ENCODE results near the gene ADD3. TPM values are rescaled to one million over a fixed set of nuclear protein-coding genes. Genes with fewer than 3 reads are reported as not detected.

Gene ADD3
- total RNA-seq, 2 experiments from 2014 or later = 212 to 227 TPM

DNA sequence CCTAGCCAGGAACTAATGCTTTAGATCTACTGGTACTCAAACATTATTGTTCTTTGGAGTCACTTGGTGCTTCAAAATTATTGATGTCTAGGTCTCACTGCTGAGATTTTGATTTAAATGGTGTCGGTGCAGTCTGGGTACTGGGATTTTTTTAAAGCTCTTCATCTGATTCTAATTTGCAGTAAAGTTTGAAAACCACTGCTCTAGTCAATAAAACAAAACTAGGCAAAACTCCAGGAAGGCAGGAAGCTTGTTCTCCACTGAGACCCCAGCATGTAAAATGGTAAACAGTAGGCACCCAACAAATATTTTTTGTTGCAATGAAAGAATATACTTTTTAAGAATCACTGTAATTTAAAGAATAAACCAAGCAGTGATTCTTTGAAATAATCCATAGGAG is 49.7 kb downstream of the ADD3 start:
- Mint-ChIP-seq H3K4me1 (peaks cover 47% of the 10 kb centered on the region), H3K27ac (peak overlapping the region; percentile 40), H3K36me3 (peaks cover 13% of the 10 kb centered on the region), H3K9me3 (no peaks in the 10 kb centered on the region), H3K27me3 (no peaks in the 10 kb centered on the region), H3K4me3 (peak overlapping the region; percentile 47)
- no peak for DNase-seq
- POLR2A ChIA-PET = interaction anchor here (0.5 to 1.5 kb wide), 7 partner anchors 9 to 149 kb away, joined by 3 to 7 read pairs (median 3); no protein-coding TSS in a partner anchor
- no peak for ATAC-seq (ENCODE audit: low read depth)

DNA sequence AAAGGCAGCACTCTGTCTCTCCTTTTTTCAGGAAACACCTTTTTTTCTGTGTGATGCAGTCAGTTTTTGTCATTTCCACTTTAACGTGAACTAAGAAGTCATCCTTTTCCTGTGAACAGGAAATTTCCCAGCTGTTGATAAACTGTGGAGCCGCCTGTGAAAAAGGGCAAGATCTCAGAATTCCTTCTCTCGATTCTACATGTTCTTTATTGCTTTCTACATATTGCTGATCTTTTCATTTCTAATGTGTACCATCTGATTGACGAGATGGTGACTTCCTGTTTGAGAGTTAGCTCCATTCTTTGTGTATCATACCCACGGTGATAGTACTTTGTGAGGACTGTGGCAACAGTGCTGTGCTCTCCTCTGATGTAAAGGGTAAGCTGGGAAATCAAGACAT is 50.4 kb downstream of the ADD3 start:
- Mint-ChIP-seq H3K27me3 (no peaks in the 10 kb centered on the region), H3K9me3 (no peaks in the 10 kb centered on the region), H3K36me3 (peaks cover 17% of the 10 kb centered on the region), H3K27ac (peak overlapping the region; percentile 83), H3K4me3 (peak overlapping the region; percentile 74), H3K4me1 (peaks cover 49% of the 10 kb centered on the region)
- POLR2A ChIA-PET = interaction anchor here (0.9 to 1.5 kb wide), 7 partner anchors 10 to 51 kb away, joined by 3 to 7 read pairs (median 3); partner anchors contain the start of gene ADD3
- DNase-seq = no peak
- peak; percentile 71 for ATAC-seq (ENCODE audit: low read depth)

DNA sequence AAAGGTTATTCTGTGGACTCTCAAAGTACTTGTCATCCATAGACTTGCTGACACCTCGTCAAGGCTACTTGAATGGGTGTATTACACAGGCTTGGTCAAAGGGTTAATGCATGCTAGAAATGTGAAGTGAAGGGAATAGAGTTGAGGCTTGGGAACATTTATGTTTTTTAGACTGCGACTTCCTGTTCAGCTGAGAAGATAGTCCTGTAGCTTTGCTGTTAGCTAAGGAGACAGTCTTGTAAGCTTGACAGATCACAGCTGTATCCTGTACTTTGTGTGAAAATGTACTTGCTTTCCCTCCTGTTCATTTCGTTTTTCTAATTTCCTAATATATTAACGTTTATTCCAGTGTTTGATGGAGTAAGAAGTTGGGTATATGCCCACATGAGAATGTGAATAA is 52.1 kb downstream of the ADD3 start:
- Mint-ChIP-seq H3K27ac (peak overlapping the region; percentile 17), H3K9me3 (no peaks in the 10 kb centered on the region), H3K27me3 (no peaks in the 10 kb centered on the region), H3K4me3 (no peak overlapping the region), H3K36me3 (peaks cover 14% of the 10 kb centered on the region), H3K4me1 (peaks cover 57% of the 10 kb centered on the region)
- POLR2A ChIA-PET = no interaction called here
- no peak for DNase-seq
- no peak for ATAC-seq (ENCODE audit: low read depth)

DNA sequence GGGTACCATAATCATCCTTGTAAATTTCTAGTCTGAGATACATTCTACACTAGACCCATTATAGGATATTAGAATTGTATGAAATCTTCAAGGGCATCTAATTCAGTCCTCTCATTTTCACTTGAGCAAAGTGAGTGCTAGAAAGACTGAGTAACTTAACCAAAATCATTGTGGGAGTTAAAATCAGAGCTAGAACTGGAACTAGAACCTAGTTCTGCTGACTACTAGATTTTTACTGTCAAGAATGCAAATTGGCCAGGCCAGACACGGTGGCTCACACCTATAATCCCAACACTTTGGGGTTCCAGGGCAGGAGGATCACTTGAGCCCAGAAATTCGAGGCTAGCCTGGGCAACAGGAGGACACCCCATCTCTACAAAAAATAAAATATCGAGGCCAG is 53.9 kb downstream of the ADD3 start:
- Mint-ChIP-seq H3K9me3 (no peaks in the 10 kb centered on the region), H3K27ac (no peak overlapping the region), H3K4me3 (no peak overlapping the region), H3K4me1 (peaks cover 63% of the 10 kb centered on the region), H3K27me3 (no peaks in the 10 kb centered on the region), H3K36me3 (peaks cover 20% of the 10 kb centered on the region)
- ATAC-seq (ENCODE audit: low read depth) (no peak), DNase-seq (no peak)
- POLR2A ChIA-PET = interaction anchor here (0.6 kb wide), 1 partner anchor 10 kb away, joined by 3 read pairs; no protein-coding TSS in a partner anchor

DNA sequence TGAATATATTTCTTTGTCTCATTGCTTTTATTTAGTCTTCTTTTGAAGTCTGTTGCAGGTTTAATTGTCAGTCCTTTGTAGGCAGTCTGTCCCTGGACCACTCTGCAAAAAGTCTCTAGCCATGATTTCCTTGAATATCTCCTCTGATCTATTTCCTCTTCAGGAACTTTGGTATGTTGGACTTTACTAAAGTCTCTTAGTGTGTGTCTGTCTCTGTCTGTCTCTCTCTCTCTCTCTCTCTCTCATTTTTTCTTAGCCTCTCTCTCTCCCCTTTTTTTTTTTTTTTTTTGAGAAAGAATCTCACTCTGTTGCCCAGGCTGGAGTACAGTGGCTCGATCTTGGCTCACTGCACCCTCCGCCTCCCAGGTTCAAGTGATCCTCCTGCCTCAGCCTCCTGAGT is 57.5 kb downstream of the ADD3 start:
- POLR2A ChIA-PET = no interaction called here
- DNase-seq = no peak
- peaks cover 64% of the 10 kb centered on the region for H3K4me1 Mint-ChIP-seq
- H3K36me3 Mint-ChIP-seq = peaks cover 20% of the 10 kb centered on the region
- H3K27ac Mint-ChIP-seq = peak overlapping the region; percentile 52
- no peaks in the 10 kb centered on the region for H3K27me3 Mint-ChIP-seq
- no peak overlapping the region for H3K4me3 Mint-ChIP-seq
- no peak for ATAC-seq (ENCODE audit: low read depth)
- no peaks in the 10 kb centered on the region for H3K9me3 Mint-ChIP-seq

DNA sequence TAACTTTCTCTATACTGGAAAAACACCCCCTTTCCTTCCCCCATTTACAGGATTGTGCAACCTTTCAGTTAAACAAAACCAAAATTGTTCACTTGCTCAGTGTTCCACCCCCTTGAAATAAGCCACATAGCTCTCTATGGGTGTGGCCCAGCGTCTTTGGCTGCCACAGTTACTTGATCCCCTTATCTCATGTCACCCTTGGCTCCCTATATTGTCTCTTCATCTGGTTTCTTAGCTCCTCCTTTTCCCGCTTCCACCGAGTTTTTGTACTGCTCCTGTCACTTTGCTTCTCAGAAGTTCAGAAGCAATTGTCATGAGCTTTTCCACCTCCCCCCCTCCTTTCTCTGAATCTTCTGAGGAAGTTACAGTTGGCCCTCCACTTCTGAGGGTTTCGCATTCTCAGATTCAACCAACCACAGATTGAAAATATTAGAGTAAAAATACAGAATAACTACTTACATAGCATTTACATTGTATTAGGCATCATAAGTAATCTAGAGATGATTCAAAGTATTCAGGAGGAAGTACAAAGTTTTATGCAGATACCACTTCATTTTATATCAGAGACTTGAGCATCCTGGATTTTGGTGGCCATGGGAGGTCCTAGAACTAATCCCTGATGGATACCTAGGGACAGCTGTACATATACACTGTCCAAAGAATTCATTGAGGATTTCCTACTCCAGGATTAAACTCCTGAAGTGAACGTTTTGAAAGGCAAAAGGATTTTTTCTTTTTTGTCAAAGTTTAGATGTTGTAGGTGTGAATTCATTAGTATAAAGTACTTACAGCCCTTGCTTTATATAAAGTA is 60.4 kb downstream of the ADD3 start:
- Mint-ChIP-seq H3K27ac (peak overlapping the region; percentile 88), H3K27me3 (no peaks in the 10 kb centered on the region), H3K4me1 (peaks cover 67% of the 10 kb centered on the region), H3K36me3 (peaks cover 6% of the 10 kb centered on the region), H3K9me3 (no peaks in the 10 kb centered on the region), H3K4me3 (peak overlapping the region; percentile 77)
- ATAC-seq (ENCODE audit: low read depth) = peak; percentile 93
- DNase-seq = no peak
- POLR2A ChIA-PET = interaction anchor here (0.7 to 4.7 kb wide), 6 partner anchors 9 to 237 kb away, joined by 3 to 49 read pairs (median 5); partner anchors contain the start of gene ADD3

DNA sequence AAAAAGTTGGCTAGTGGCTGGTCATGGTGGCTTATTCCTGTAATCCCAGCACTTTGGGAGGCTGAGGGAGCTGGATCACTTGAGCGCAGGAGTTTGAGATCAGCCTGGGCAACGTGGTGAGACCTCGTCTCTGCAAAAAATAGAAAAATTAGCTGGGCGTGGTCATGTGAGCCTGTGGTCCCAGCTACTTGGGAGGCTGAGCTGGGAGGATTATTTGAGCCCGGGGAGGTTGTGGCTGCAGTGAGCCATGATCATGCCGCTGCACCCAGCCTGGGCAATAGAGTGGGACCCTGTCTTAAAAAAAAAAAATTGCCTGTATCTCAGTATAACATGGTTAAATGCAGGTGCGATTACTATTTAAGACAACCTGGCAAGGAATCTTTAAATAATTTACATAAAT is 61.0 kb downstream of the ADD3 start:
- peak overlapping the region; percentile 88 for H3K27ac Mint-ChIP-seq
- no peaks in the 10 kb centered on the region for H3K9me3 Mint-ChIP-seq
- H3K4me3 Mint-ChIP-seq = peak overlapping the region; percentile 34
- no peak for DNase-seq
- peaks cover 6% of the 10 kb centered on the region for H3K36me3 Mint-ChIP-seq
- ATAC-seq (ENCODE audit: low read depth) = no peak
- POLR2A ChIA-PET = interaction anchor here (1.0 to 4.7 kb wide), 5 partner anchors 8 to 60 kb away, joined by 3 to 49 read pairs (median 5); partner anchors contain the start of gene ADD3
- peaks cover 69% of the 10 kb centered on the region for H3K4me1 Mint-ChIP-seq
- H3K27me3 Mint-ChIP-seq = no peaks in the 10 kb centered on the region

DNA sequence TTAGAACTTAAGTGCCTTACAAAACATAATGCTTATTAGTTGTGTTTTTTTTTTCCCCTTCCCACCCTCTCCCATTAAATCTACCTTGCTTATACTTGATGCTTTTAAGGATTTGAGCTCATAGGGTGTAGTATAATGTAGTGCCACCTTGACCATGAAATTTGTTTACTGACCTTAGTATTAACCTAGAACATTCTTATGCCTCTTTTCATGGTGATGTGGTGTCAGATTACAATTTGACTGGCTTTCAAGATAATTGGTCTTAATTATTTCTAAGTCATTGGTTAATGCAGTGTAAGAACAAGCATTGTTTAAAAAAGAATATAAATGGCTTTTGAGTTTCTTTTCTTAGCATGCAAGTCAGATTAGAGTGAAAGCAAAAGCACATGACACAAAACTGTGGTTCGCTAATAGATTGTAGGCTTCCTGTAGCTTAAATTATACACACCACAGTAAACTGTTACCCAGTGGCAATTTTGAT is 61.8 kb downstream of the ADD3 start:
- Mint-ChIP-seq H3K9me3 (no peaks in the 10 kb centered on the region), H3K4me1 (peaks cover 72% of the 10 kb centered on the region), H3K36me3 (peaks cover 6% of the 10 kb centered on the region), H3K4me3 (peak overlapping the region; percentile 77), H3K27ac (peak overlapping the region; percentile 88), H3K27me3 (no peaks in the 10 kb centered on the region)
- POLR2A ChIA-PET = interaction anchor here (1.0 to 4.7 kb wide), 4 partner anchors 8 to 61 kb away, joined by 3 to 49 read pairs (median 6); partner anchors contain the start of gene ADD3
- ATAC-seq (ENCODE audit: low read depth) (peak; percentile 43), DNase-seq (no peak)

DNA sequence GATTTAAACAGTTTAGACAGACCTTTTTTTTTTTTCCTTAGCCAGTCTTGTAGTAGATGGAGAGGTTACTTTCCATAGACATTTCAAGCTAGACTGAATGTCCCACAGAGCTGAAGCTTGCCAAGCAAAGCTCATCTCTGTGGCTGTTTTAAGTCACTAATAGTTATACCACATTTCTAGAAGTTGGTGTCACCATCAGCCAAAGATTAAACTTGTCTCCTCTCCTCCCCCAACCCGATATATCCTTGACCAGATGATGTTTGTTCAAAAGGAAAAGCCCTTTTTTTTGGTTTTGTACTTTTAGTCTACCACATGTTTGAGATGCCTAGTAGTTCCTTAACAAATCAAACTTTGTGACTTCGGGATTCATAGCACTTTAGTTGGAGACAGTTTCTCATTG is 66.1 kb downstream of the ADD3 start:
- Mint-ChIP-seq H3K27ac (peak overlapping the region; percentile 73), H3K9me3 (no peaks in the 10 kb centered on the region), H3K4me3 (peak overlapping the region; percentile 26), H3K27me3 (no peaks in the 10 kb centered on the region), H3K36me3 (peaks cover 5% of the 10 kb centered on the region), H3K4me1 (peaks cover 76% of the 10 kb centered on the region)
- no peak for DNase-seq
- ATAC-seq (ENCODE audit: low read depth) = no peak
- POLR2A ChIA-PET = interaction anchor here (0.6 to 2.3 kb wide), 2 partner anchors 24 to 66 kb away, joined by 3 to 12 read pairs; partner anchors contain the start of gene ADD3

DNA sequence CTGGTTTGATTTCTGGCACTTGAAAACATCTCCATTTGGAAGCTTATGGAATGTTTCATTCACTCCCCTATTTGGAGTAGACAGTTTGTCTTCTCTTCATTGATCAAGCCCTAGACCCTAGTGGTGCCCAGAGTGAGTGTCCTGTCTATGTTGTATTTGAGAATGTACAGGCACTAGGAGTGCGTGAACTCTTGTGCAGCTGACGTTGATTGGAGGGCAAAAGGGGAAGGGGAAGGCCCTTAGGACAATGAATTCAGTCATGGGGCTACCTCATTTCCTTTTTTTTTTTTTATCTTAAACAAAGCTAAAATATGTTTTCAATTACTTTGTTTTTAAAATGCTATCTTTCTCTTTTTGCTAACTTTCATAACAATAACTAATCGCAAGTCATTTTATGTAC is 66.5 kb downstream of the ADD3 start:
- DNase-seq = no peak
- Mint-ChIP-seq H3K4me1 (peaks cover 76% of the 10 kb centered on the region), H3K9me3 (no peaks in the 10 kb centered on the region), H3K4me3 (peak overlapping the region; percentile 26), H3K36me3 (peaks cover 6% of the 10 kb centered on the region), H3K27ac (peak overlapping the region; percentile 73), H3K27me3 (no peaks in the 10 kb centered on the region)
- POLR2A ChIA-PET = interaction anchor here (2.3 kb wide), 1 partner anchor 66 kb away, joined by 12 read pairs; the partner anchor contains the start of gene ADD3
- no peak for ATAC-seq (ENCODE audit: low read depth)

DNA sequence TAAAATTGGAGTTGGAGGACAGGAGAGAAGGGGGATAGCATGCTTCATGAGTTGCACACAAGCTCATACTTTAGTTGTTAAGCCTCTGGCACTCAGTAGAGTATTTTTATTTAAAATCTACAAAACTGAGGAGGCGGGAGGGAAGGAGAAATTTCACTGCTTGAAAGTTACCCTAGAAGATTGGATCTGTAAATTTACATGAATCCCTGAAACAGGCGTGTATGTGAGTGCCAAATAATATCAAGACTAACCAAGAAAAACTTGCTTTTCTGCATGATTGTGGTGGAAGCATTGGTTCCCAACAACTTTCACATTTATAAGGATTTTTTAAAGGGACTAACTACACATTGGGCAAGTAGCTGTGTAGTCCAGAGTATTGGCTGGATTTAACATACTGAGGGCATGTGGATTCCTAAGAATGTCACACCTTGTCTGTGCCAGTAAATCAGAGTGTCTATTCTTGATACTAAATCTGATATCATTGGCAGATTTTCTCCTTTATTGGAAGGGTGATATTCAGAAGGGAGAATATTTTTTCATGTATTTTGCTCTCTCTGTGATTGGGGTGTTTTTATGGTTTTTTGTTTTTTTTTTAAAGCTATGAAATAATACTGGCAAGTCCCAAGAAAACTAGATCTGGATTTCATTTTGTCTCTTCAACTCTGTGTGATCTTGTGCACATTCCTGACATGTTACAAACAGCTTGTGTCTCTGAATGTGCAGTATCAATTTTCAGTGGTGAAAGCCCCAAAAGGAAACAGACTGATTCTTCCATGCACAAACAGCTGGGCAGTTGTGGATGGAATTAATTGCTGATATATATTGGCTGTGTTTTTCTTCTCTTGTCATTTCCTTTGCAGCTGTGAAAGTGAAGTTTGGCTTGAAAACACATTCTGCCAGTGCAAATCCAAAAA is 67.2 kb downstream of the ADD3 start:
- POLR2A ChIA-PET = interaction anchor here (0.6 to 2.3 kb wide), 3 partner anchors 12 to 67 kb away, joined by 3 to 12 read pairs (median 3); partner anchors contain the start of gene ADD3
- ATAC-seq (ENCODE audit: low read depth) = no peak
- H3K27me3 Mint-ChIP-seq = no peaks in the 10 kb centered on the region

DNA sequence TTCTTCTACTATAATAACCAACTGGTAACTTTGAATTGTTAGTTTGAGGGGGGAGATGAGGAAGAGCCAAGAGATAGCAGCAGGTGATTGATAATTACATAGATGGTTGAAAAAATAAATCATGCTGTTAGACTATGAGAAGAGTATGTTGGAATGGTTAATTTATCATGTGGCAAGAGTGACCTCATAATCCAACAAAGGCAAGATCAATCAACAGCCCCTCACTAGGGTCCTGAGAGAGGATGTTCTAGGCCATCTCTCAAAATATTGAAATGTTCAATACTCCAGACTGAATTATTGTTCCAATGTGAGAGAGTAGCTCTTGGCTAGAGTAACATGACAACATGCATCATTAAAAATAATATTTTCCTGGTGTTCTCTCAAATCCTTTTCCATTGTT is 67.9 kb downstream of the ADD3 start:
- ATAC-seq (ENCODE audit: low read depth) = no peak
- POLR2A ChIA-PET = interaction anchor here (1.2 to 3.8 kb wide), 3 partner anchors 18 to 67 kb away, joined by 3 to 32 read pairs (median 12); partner anchors contain the start of gene ADD3
- H3K9me3 Mint-ChIP-seq = no peaks in the 10 kb centered on the region
- DNase-seq = no peak
- H3K4me1 Mint-ChIP-seq = peaks cover 73% of the 10 kb centered on the region
- peak overlapping the region; percentile 76 for H3K27ac Mint-ChIP-seq
- H3K36me3 Mint-ChIP-seq = peaks cover 7% of the 10 kb centered on the region
- H3K27me3 Mint-ChIP-seq = no peaks in the 10 kb centered on the region
- H3K4me3 Mint-ChIP-seq = peak overlapping the region; percentile 62

More for the DNA sequence above, 67.2 kb downstream of the ADD3 start:
- peaks cover 6% of the 10 kb centered on the region for H3K36me3 Mint-ChIP-seq
- H3K4me3 Mint-ChIP-seq = peak overlapping the region; percentile 62
- H3K9me3 Mint-ChIP-seq = no peaks in the 10 kb centered on the region
- H3K27ac Mint-ChIP-seq = peak overlapping the region; percentile 76
- no peak for DNase-seq
- H3K4me1 Mint-ChIP-seq = peaks cover 74% of the 10 kb centered on the region
